HG03442 (cell line): ENCODE measurements around the gene RAPGEF4.
"Not testable (repeated sequence)": the region's sequence is repeated elsewhere in the genome, so short reads cannot be mapped to it uniquely, and the experiment has no call there.

Experiments
- ATAC-seq: cut with Tn5 transposase; IDR thresholded peaks from one replicate; pipeline ENCODE4 v1.9.1; 2021; ENCODE audit warnings: mild to moderate bottlenecking, moderate library complexity; ENCODE audit not compliant: unreplicated experiment

The RAPGEF4 gene

GRCh38 chr2:173027181-173028128 lies 291.8 kb downstream of the RAPGEF4 start:
- ATAC-seq, result peak; percentile 58

GRCh38 chr2:173028141-173028540 lies 292.5 kb downstream of the RAPGEF4 start:
- no peak for ATAC-seq

- ATAC-seq, result no peak
Measured at GRCh38 chr2:173028671-173029070, 293.0 kb downstream of the RAPGEF4 start.

GRCh38 chr2:173030561-173031490 lies 295.2 kb downstream of the RAPGEF4 start:
- ATAC-seq, result no peak

GRCh38 chr2:173032032-173032431 lies 296.4 kb downstream of the RAPGEF4 start:
- no peak for ATAC-seq

- no peak for ATAC-seq
Measured at GRCh38 chr2:173033084-173033483, 297.4 kb downstream of the RAPGEF4 start.

GRCh38 chr2:173034143-173034542 lies 298.5 kb downstream of the RAPGEF4 start:
- no peak for ATAC-seq

- no peak for ATAC-seq
Measured at GRCh38 chr2:173037245-173038120, 301.8 kb downstream of the RAPGEF4 start.

GRCh38 chr2:173038257-173038656 lies 302.6 kb downstream of the RAPGEF4 start:
- ATAC-seq, result not testable (repeated sequence)

GRCh38 chr2:173040729-173041128 lies 305.1 kb downstream of the RAPGEF4 start:
- no peak for ATAC-seq

GRCh38 chr2:173043476-173043875 lies 307.8 kb downstream of the RAPGEF4 start:
- ATAC-seq, result no peak

GRCh38 chr2:173043897-173044519 lies 308.4 kb downstream of the RAPGEF4 start:
- ATAC-seq, result no peak

GRCh38 chr2:173044686-173045085 lies 309.0 kb downstream of the RAPGEF4 start:
- ATAC-seq, result no peak

- ATAC-seq, result no peak
Measured at GRCh38 chr2:173045181-173045580, 309.5 kb downstream of the RAPGEF4 start.

- no peak for ATAC-seq
Measured at GRCh38 chr2:173048522-173048896, 312.9 kb downstream of the RAPGEF4 start.

GRCh38 chr2:173048897-173049661 lies 313.4 kb downstream of the RAPGEF4 start:
- ATAC-seq, result peak; percentile 90

GRCh38 chr2:173049831-173050230 lies 314.2 kb downstream of the RAPGEF4 start:
- no peak for ATAC-seq

GRCh38 chr2:173050684-173051083 lies 315.0 kb downstream of the RAPGEF4 start:
- no peak for ATAC-seq

GRCh38 chr2:173051463-173052215 lies 316.0 kb downstream of the RAPGEF4 start:
- no peak for ATAC-seq
